Measurements from ENCODE around the gene LRRC43. TPM values are rescaled to one million over a fixed set of nuclear protein-coding genes. Genes with fewer than 3 reads are reported as not detected.
"Not testable (repeated sequence)": the region's sequence is repeated elsewhere in the genome, so short reads cannot be mapped to it uniquely, and the experiment has no call there.

Gene LRRC43
- polyA plus RNA-seq, 1 donor from 2014 or later: 4.8 TPM

GRCh38 chr12:122202017-122202416, 19.1 kb downstream of the LRRC43 start:
- H3K9me3 ChIP-seq (ENCODE audit: low read length): no peaks in the 10 kb centered on the region
- no peaks in the 10 kb centered on the region for H4K20me1 ChIP-seq (ENCODE audit: insufficient read depth)
- TF ChIP-seq, protein P1, sequence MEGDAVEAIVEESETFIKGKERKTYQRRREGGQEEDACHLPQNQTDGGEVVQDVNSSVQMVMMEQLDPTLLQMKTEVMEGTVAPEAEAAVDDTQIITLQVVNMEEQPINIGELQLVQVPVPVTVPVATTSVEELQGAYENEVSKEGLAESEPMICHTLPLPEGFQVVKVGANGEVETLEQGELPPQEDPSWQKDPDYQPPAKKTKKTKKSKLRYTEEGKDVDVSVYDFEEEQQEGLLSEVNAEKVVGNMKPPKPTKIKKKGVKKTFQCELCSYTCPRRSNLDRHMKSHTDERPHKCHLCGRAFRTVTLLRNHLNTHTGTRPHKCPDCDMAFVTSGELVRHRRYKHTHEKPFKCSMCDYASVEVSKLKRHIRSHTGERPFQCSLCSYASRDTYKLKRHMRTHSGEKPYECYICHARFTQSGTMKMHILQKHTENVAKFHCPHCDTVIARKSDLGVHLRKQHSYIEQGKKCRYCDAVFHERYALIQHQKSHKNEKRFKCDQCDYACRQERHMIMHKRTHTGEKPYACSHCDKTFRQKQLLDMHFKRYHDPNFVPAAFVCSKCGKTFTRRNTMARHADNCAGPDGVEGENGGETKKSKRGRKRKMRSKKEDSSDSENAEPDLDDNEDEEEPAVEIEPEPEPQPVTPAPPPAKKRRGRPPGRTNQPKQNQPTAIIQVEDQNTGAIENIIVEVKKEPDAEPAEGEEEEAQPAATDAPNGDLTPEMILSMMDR (IDR thresholded peaks at IDR 0.05; ENCODE audit: poor library complexity, severe bottlenecking): no peak
- TF ChIP-seq SMC3 (conservative IDR thresholded peaks at IDR 0.05; ENCODE audit: poor library complexity) (no peak), MXI1 (conservative IDR thresholded peaks at IDR 0.05; ENCODE audit: poor library complexity, severe bottlenecking) (no peak), RAD21 (conservative IDR thresholded peaks at IDR 0.05) (no peak), POLR2AphosphoS5 (IDR thresholded peaks at IDR 0.05) (no peak), EZH2 (IDR thresholded peaks at IDR 0.05; ENCODE audit: borderline replicate concordance, insufficient read depth, low read length, poor library complexity, severe bottlenecking) (no peak), TAF1 (IDR thresholded peaks at IDR 0.05; ENCODE audit: low read depth) (no peak), EP300 (conservative IDR thresholded peaks at IDR 0.05; ENCODE audit: poor library complexity, severe bottlenecking) (no peak), REST (IDR thresholded peaks at IDR 0.05; ENCODE audit: borderline replicate concordance) (no peak)
- peaks cover 38% of the 10 kb centered on the region for H3K27me3 ChIP-seq (ENCODE audit: insufficient read depth, low read depth, low read length)
- H3K4me2 ChIP-seq (ENCODE audit: low read length): no peak overlapping the region
- no peak overlapping the region for H2AFZ ChIP-seq (ENCODE audit: low read depth, low read length)
- no peaks in the 10 kb centered on the region for H3F3A ChIP-seq (ENCODE audit: insufficient read depth, low read length, poor library complexity, severe bottlenecking)
- no peaks in the 10 kb centered on the region for H3K36me3 ChIP-seq (ENCODE audit: insufficient read depth, low read length)
- H3K9me2 ChIP-seq (ENCODE audit: insufficient read depth, low read length): no peaks in the 10 kb centered on the region
- no peak overlapping the region for H3K9ac ChIP-seq (ENCODE audit: low read length)
- H3K27ac ChIP-seq (ENCODE audit: low read length): no peak overlapping the region
- no peaks in the 10 kb centered on the region for H3K79me2 ChIP-seq (replicated peaks; ENCODE audit: insufficient read depth, low read length)
- no peak overlapping the region for H3K4me3 ChIP-seq (ENCODE audit: low read length)

- not testable (repeated sequence) for H2AFZ ChIP-seq (ENCODE audit: low read depth, low read length); H3K27ac ChIP-seq (ENCODE audit: low read length); H4K20me1 ChIP-seq (ENCODE audit: insufficient read depth); H3K79me2 ChIP-seq (replicated peaks; ENCODE audit: insufficient read depth, low read length); H3F3A ChIP-seq (ENCODE audit: insufficient read depth, low read length, poor library complexity, severe bottlenecking); H3K9me3 ChIP-seq (ENCODE audit: low read length); H3K36me3 ChIP-seq (ENCODE audit: insufficient read depth, low read length); H3K9me2 ChIP-seq (ENCODE audit: insufficient read depth, low read length)
- H3K9ac ChIP-seq (ENCODE audit: low read length): peak overlapping the region; percentile 41
- peaks cover 38% of the 10 kb centered on the region for H3K27me3 ChIP-seq (ENCODE audit: insufficient read depth, low read depth, low read length)
- H3K4me2 ChIP-seq (ENCODE audit: low read length): peak overlapping the region; percentile 51
- peak overlapping the region; percentile 80 for H3K4me3 ChIP-seq (ENCODE audit: low read length)
These were observed 19.9 kb downstream of the LRRC43 start for GRCh38 chr12:122202811-122203210.

Data from neural cell (in vitro differentiated cells).